H1 (cell line): ENCODE results near the gene NUBP2. TPM values are rescaled to one million over a fixed set of nuclear protein-coding genes. Genes with fewer than 3 reads are reported as not detected.

ENCODE experiments used
- CTBP2 ChIP-seq: IDR thresholded peaks from 2 replicates; pipeline ENCODE4 v1.7.0; 2011; ENCODE audit warnings: borderline replicate concordance, mild to moderate bottlenecking, moderate library complexity, mixed read lengths, low read length; ENCODE audit not compliant: insufficient read depth, insufficient read length
- EZH2 ChIP-seq: fragments of 200-600 bp; sonication (generic); IDR thresholded peaks from 2 replicates; pipeline ENCODE4 v1.7.1; 2012; ENCODE audit warnings: low read depth, mild to moderate bottlenecking, moderate library complexity, low read length, inconsistent platforms; ENCODE audit not compliant: severe bottlenecking
- RFX5 ChIP-seq: IDR thresholded peaks from 2 replicates; pipeline ENCODE4 v1.6.1; 2011; ENCODE audit warnings: low read depth, low read length, improper control_type of control experiment, borderline replicate concordance
- polyA plus RNA-seq, 7 experiments: library from polyadenylated mRNA; depleted of rRNA in 3 of 7; stranded (reverse) in 5 of 7; unstranded in 2 of 7; fragments of >200 nt in 5 of 7; fragments of 200-250 nt in 2 of 7; gene quantifications; 1 replicate in 5 of 7; 2 replicates in 1 of 7; 4 replicates in 1 of 7; pipeline versions ENCODE4 v1.2.1 to v1.2.3, GENCODE V29; 2011 to 2013; ENCODE audit warnings: missing spikeins in 2 of 7, mixed read lengths in 2 of 7
- total RNA-seq: library from RNA; stranded (reverse); fragmentation: NEBNext Ultra II Directional; extraction: Animal tissue kit (Norgen Biotek cat#: 25700); gene quantifications from 2 replicates; pipeline ENCODE4 v1.2.1, GENCODE V29; 2021

The NUBP2 gene
- total and polyA plus RNA-seq, 2 of the 8 experiments (the other 6 are each of a cell fraction or from before 2014, with no cell fraction given): 70.3 to 96.9 TPM

DNA sequence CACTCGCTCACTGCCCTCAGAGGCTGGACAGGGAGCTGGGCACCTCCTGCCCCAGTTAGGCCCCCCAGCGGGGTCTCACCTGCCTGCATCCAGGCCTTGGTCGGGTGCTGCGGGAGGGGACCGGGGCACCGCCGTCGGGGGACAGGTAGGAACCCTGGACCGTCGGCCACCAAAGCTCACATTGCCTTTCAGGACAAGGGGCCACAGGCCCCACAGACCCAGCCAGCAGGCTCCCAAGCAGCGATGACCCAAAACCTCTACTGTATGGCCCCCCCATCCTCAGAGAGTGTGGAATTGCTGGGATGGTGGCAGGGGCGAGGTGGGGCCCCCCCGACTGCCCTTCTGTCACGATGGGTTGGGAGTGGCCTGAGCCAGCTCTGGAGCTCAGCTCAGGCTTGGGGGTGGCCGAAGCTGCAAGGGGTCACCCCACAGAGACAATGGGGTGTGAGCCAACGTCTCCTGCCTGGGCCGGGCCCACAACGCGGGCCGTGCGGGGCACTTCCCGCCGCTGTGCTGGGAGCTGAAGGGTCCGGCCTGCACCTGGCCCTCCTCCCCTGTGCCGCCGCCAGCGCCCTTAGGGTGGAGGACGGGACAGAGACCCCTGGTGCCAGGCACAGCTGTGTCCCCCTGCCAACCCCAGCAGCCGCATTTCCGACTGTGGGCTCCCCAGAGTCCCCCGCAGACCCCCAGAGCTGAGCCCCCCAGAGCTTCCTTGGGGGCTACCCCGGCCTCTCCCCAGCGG is 10.2 kb downstream of the NUBP2 start (continued):
- TF ChIP-seq EZH2 (no peak), RFX5 (no peak), CTBP2 (no peak)
